NCI-H226 (cell line): Measurements from ENCODE around the gene ARL8A.
"Not testable (repeated sequence)": the region's sequence is repeated elsewhere in the genome, so short reads cannot be mapped to it uniquely, and the experiment has no call there.

Source experiments
- DNase-seq: peaks from one replicate; pipeline ENCODE4 v3.0.0-alpha.2; 2015

Gene ARL8A

GRCh38 chr1:202172015-202172355 is 27.4 kb upstream of the ARL8A start:
- DNase-seq = no peak

GRCh38 chr1:202171292-202172014 is 26.9 kb upstream of the ARL8A start:
- no peak for DNase-seq

GRCh38 chr1:202170726-202171125 is 26.2 kb upstream of the ARL8A start:
- no peak for DNase-seq

- DNase-seq = no peak
These were observed 24.3 kb upstream of the ARL8A start for GRCh38 chr1:202168861-202169260.

GRCh38 chr1:202167708-202168415 is 23.3 kb upstream of the ARL8A start:
- no peak for DNase-seq

GRCh38 chr1:202167054-202167453 is 22.5 kb upstream of the ARL8A start:
- DNase-seq = not testable (repeated sequence)

- DNase-seq = no peak
These were observed 21.7 kb upstream of the ARL8A start for GRCh38 chr1:202165942-202166843.

- DNase-seq = no peak
These were observed 20.9 kb upstream of the ARL8A start for GRCh38 chr1:202165267-202165941.

- no peak for DNase-seq
These were observed 19.9 kb upstream of the ARL8A start for GRCh38 chr1:202164271-202165037.

GRCh38 chr1:202163281-202164270 is 19.0 kb upstream of the ARL8A start:
- no peak for DNase-seq

- no peak for DNase-seq
These were observed 18.1 kb upstream of the ARL8A start for GRCh38 chr1:202162418-202163280.

GRCh38 chr1:202162047-202162417 is 17.5 kb upstream of the ARL8A start:
- DNase-seq = no peak

GRCh38 chr1:202161151-202162046 is 16.9 kb upstream of the ARL8A start:
- no peak for DNase-seq

GRCh38 chr1:202160377-202160940 is 15.9 kb upstream of the ARL8A start, which contains the start of gene PTPN7:
PTPN7 (minus strand) TSS chr1:202160602; CDS start chr1:202159402, 1,200 bp downstream.
- DNase-seq = no peak

- DNase-seq = no peak
These were observed 15.2 kb upstream of the ARL8A start for GRCh38 chr1:202159534-202160371.

GRCh38 chr1:202158810-202159533 is 14.4 kb upstream of the ARL8A start:
- no peak for DNase-seq

- no peak for DNase-seq
These were observed 13.4 kb upstream of the ARL8A start for GRCh38 chr1:202157945-202158344.
